Measurements from ENCODE around the gene LGALS1.

DNA sequence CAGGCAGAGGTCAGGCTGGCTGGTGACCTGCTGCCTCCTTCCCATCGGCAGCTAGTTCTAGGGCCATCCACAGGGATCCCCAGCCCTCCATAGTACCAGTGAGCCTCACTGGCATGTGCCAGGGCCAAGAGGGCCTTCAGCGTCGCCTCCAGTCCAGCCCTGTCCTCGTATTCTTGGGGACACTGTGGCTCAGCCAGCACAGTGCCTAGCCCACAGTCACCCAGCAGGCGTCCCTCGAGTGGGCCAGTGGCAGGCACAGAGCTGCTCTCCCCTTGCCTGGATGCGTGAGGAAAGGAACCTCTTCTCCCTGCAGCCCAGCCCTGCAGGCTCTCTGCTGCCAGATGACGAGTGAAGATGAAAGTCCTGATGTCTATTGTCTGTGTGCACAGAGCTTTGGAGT is 46.6 kb upstream of the LGALS1 start:
- no peak for TF ChIP-seq RAD21 (IDR thresholded peaks at IDR 0.05; ENCODE audit: low read length)
- TF ChIP-seq, protein P1, sequence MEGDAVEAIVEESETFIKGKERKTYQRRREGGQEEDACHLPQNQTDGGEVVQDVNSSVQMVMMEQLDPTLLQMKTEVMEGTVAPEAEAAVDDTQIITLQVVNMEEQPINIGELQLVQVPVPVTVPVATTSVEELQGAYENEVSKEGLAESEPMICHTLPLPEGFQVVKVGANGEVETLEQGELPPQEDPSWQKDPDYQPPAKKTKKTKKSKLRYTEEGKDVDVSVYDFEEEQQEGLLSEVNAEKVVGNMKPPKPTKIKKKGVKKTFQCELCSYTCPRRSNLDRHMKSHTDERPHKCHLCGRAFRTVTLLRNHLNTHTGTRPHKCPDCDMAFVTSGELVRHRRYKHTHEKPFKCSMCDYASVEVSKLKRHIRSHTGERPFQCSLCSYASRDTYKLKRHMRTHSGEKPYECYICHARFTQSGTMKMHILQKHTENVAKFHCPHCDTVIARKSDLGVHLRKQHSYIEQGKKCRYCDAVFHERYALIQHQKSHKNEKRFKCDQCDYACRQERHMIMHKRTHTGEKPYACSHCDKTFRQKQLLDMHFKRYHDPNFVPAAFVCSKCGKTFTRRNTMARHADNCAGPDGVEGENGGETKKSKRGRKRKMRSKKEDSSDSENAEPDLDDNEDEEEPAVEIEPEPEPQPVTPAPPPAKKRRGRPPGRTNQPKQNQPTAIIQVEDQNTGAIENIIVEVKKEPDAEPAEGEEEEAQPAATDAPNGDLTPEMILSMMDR (IDR thresholded peaks at IDR 0.05): no peak
